ENCODE results near the gene PPME1. TPM values are rescaled to one million over a fixed set of nuclear protein-coding genes. Genes with fewer than 3 reads are reported as not detected.

Gene PPME1
- total RNA-seq, 1 experiment from 2014 or later, result 68.3 TPM

- TF ChIP-seq REST (IDR thresholded peaks at IDR 0.05; ENCODE audit: low read depth), result no peak; the same call in 1 of the 2 replicates
- peak; percentile 85 for TF ChIP-seq ELF1 (IDR thresholded peaks at IDR 0.05; ENCODE audit: borderline replicate concordance, low read depth)
Observed at GRCh38 chr11:74170694-74171629, at the start of gene PPME1, which contains the start of gene C2CD3 (continued).

GRCh38 chr11:74121804-74122203, 49.3 kb upstream of the PPME1 start:
- Histone ChIP-seq H3K9ac (ENCODE audit: low read length) (no peak overlapping the region), H3K4me2 (ENCODE audit: low read length) (no peak overlapping the region), H3K9me3 (ENCODE audit: control insufficient read depth in 1 of 2, insufficient read depth in 1 of 2, low read depth in 1 of 2, low read length in 2 of 2) (no peaks in the 10 kb centered on the region), H3K27me3 (ENCODE audit: insufficient read depth, low read length) (no peaks in the 10 kb centered on the region), H4K20me1 (ENCODE audit: insufficient read depth) (no peaks in the 10 kb centered on the region), H2AFZ (ENCODE audit: low read depth, low read length, poor library complexity, severe bottlenecking) (no peak overlapping the region), H3K4me1 (ENCODE audit: control insufficient read depth in 1 of 2, insufficient read depth in 2 of 2, low read length in 2 of 2) (no peaks in the 10 kb centered on the region), H3K27ac (ENCODE audit: low read depth, low read length) (no peak overlapping the region), H3K36me3 (ENCODE audit: control insufficient read depth in 1 of 2, insufficient read depth in 2 of 2, low read length in 2 of 2) (0 out of 4 replicates have a peak, but pooled peaks cover 0 to 5% of the 10 kb centered on the region in 2 experiments), H3K79me2 (ENCODE audit: insufficient read depth, low read length) (no peaks in the 10 kb centered on the region), H3K4me3 (replicated peaks in 1 of 2; ENCODE audit: low read depth in 1 of 2, low read length in 2 of 2) (no peak overlapping the region), H3K9me2 (ENCODE audit: insufficient read depth) (no peaks in the 10 kb centered on the region)
- no TSS peak for BruUV-seq (replicated peaks)
- ChIA-PET POLR2A (no interaction called here), CTCF (no interaction called here), RAD21 (ENCODE audit: low non-redundant PET in 1 of 2, low total read pairs in 2 of 2, uncharacterized antibody in 2 of 2, unreplicated experiment in 2 of 2) (no interaction called here)
- TF ChIP-seq CBX3 (IDR thresholded peaks at IDR 0.05; ENCODE audit: low read depth), result no peak
- no peak for TF ChIP-seq TCF7L2 (IDR thresholded peaks at IDR 0.05; ENCODE audit: borderline replicate concordance, extremely low read depth, insufficient read depth, insufficient read length)
- no peak for TF ChIP-seq ATF3 (IDR thresholded peaks at IDR 0.05)
- no peak for TF ChIP-seq YY1 (IDR thresholded peaks at IDR 0.05; ENCODE audit: extremely low read depth, insufficient replicate concordance, low read depth, low read length)
- no peak for TF ChIP-seq MAX (IDR thresholded peaks at IDR 0.05)
- TF ChIP-seq EGR1 (IDR thresholded peaks at IDR 0.05; ENCODE audit: low read depth), result no peak
- no peak for DNase-seq (ENCODE audit: low read depth, low spot score)
- intact Hi-C loops (cut with micrococcal nuclease), result no loop called here
- ATAC-seq, result no peak
